HT1080 (cell line): ENCODE measurements around the gene MAP2K7. TPM values are rescaled to one million over a fixed set of nuclear protein-coding genes. Genes with fewer than 3 reads are reported as not detected.

Experiments
- DNase-seq: peaks from one replicate; pipeline ENCODE4 v3.0.0-alpha.2; 2015; ENCODE audit warnings: low read depth
- total RNA-seq: library from RNA; depleted of rRNA; stranded (reverse); fragments of >200 nt; shearing (Covaris generic); gene quantifications from 2 replicates; pipeline ENCODE4 v1.2.3, GENCODE V29; 2014

MAP2K7 gene
- total RNA-seq, 1 experiment from 2014 or later: 22.0 TPM

DNA sequence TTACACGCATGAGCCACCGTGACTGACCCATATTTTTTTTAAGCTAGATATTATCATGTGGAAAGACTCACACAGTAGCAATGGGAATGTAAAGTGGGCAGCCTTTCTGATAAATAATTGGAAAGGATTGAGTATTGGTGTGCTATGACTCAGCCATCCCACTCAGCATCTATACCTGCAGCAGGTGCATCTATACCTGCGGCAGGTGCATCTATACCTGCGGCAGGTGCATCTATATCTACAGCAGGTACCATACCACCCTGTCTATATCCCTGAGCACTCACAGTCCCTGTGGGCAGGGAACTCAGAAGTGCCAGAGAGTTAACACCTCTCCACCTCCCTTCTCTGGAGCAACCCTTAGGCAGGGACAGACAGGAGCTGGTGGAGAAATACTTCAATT, 20.6 kb upstream of the MAP2K7 start:
- DNase-seq: no peak

DNA sequence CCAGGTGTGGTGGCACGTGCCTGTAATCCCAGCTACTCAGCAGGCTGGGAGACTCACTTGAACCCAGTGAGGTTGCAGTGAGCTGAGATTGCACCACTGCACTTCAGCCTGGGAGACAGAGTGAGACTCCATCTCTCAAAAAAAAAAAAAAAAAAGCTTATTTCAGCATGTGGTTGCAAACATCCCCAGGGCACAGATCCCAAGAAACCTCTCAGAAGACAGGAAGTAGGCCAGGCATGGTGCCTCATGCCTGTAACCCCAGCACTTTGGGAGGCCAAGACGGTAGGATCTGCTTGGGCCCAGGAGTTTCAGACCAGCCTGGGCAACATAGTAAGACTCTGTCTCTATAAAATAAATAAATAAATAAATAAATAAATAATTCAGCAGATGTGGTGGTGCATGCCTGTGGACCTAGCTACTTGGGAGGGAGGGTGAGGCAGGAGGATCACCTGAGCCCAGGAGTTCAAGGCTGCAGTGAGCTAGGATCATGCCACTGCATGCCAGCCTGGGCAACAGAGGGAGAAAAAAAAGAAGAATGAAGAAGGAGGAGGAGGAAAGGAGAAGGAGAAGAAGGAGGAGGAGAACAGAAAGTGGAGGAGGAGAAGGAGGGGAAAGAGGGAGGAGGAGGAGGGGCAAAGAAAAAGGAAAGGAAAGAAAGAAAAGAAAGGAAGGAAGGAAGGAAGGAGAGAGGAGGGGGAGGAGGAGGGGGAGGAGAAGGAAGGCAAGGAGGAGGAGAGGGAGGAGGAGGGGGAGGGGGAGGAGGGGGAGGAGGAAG, 19.7 kb upstream of the MAP2K7 start:
- peak; percentile 50 for DNase-seq

DNA sequence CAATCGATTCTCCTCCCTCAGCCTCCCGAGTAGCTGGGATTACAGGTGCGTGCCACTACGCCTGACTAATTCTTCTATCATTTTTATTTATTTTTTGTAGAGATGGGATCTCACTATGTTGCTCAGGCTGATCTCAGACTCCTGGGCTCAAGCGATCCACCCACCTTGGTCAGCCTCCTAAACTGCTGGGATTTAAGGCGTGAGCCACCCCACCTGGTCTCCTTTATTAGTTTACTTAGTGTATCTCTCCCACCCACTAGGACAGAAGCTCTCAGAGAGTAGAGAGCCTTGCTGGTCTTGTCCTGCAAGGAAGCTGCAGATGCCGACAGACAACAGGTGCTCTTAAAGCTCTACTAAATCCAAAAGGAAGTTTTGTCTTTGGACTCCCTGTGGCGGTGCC, 17.9 kb upstream of the MAP2K7 start:
- no peak for DNase-seq

DNA sequence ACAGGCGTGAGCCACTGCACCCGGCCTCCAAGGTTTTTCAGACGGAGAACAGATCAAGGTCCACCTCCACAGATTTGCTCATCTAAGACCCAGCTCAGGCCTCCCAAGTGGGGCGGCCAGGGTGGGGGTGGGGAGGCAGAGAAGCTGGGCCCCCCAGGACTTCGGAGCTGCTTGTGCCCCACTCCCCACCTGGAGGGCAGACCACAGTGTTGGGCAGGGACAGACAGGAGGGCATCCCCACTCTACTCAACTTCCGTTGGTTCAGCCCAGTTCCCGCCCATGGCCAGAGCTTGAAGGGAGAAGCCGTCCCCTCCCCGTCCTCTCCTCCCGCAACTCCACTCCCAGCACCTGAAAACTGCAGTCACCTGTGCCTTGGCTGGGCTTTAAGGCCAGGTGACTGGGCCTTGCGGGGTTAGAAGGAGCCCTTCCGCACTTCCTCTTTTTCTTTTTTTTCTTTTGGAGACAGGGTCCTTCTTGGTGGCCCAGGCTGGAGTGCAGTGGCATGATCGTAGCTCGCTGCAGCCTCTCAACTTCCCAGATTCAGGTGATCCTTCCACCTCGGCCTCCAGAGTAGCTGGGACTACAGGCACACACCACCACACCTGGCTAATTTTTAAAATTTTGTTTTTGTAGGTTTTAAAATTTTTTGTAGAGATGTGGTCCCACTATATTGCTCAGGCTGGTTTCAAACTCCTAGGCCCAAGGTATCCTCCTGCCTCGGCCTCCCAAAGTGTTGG, 16.1 kb upstream of the MAP2K7 start:
- DNase-seq: no peak

DNA sequence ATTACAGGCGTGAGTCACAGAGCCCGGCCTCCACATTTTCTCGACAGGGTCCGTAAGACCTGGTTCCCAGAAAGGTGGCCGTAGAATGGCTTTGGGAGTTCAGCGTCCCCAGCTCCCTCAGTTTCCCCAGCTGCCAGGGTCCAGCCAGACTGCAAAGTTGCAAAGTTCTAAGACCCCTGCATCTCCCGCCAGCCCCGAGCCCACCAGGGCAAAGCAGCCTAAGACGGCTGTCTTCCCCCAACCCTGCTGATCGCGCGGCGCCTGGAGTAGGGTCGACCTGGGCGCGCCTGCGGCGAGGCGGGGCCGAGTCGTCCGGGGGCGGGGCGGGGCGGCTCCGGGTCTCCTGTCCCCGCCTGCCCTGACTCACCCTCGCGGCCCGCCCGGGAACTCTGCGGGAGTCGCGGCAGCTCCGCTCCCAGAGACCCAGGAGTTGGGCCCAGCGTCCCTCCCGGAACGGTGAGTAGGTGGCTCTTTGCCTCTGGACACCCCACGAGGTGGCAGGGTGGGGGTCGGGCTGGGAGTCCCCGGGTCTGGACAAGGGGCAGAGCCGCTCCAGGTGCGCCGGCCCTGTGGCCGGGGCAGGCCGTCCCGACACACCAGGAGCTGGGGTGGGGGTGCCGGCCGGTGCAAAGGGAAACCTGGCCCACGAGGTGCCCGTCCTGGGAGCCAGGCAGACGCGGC, 15.4 kb upstream of the MAP2K7 start, which contains the start of gene LRRC8E:
LRRC8E (plus strand) TSS at position 366 of the 681 bp plus-strand sequence. CDS start 7,094 bp downstream, outside the sequence.
- DNase-seq: peak; percentile 63

DNA sequence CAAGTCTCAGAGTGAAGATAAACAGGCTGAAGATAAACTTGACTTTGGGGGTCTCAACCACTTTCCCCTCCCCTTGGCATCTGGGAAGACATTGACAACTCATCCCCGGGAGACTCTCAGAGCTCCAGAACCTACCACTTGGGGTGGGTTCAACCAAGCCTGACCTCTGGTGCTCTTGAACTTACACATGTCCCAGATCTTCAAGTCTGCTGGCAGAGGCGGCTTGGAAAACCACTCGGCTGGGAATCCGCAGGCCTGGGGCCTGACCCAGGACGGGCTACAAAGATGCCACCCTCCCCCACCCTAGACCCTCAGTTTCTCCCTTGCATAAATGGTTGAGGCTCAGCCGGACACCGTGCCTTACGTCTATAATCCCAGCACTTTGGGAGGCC, 14.9 kb upstream of the MAP2K7 start:
- no peak for DNase-seq

DNA sequence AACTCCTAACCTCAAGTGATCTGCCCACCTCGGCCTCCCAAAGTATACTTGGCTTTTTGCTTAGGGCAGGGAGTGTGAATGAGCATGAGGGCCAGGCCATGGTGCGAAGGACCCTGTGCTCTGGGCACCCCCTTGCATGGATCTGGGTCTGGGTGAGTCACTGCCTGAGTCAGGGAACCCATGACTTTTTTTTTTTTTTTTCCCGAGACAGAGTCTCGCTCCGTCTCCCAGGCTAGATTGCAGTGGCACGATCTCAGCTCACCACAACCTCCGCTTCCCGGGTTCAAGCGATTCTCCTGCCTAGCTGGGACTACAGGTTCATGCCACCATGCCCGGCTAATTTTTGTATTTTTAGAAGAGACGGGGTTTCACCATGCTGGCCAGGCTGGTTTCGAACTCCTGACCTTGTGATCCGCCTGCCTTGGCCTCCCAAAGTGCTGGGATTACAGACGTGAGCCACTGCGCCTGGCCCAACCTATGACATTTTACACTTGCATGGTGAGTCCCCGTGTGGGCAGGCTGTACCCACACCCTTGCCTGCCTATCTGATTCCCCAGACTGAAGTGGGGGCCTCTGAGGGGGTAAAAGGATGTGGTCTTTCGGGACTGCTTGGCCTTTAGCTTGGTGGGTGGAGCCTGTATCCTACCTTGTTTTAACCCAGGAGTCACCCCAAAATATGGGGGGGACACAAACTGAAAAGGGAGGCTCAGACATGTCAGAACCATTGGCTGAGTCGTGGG, 10.1 kb upstream of the MAP2K7 start:
- DNase-seq: peak; percentile 75

DNA sequence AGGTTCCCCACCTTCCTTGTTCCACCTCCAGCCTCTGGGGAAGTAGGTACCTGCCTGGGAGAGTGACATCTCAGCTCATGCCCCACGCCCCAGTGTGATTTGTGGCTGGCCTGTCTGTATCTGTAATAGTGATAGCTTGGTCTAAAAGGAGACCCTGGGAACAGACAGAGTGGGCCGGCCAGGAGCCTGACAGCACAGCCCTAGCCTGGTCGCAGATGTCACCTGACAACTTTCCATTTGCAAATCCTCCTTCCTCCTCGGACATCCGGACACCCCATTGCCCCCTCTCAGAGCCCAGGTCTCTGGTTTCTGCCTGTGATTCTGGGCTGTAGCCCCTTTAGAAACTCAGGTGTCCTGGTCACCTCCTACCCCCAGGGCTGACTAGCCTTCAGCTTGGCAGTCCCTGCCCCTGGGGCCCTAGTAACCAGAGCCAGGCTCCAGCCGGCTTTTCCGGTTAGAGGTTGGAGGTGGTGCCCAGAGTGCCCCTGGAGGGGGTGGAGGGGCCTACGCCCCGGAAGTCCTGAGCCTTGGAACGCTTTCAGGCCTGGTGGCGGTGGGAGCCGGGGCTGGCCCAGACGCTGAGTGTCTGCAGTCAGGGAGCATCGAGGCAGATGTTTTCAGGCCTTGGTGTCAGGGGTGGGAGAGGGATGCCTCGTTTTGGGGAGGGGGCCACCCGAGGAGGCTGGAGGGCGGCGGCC, 8.9 kb upstream of the MAP2K7 start:
- DNase-seq: no peak

DNA sequence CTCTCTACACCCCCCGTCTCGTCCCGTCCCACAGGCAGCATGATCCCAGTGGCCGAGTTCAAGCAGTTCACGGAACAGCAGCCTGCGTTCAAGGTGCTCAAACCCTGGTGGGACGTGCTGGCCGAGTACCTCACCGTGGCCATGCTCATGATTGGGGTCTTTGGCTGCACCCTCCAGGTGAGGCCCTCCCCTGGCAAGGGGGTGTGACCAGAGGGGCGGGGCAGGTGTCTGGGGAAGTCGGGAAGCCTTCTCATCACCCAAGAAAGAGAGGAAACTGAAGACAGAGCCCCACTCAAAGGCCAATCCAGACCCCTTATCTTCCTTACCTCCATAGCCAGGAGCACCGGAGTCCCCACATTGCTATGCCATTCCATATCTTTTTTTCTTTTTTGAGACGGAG, 8.1 kb upstream of the MAP2K7 start:
- DNase-seq: no peak

DNA sequence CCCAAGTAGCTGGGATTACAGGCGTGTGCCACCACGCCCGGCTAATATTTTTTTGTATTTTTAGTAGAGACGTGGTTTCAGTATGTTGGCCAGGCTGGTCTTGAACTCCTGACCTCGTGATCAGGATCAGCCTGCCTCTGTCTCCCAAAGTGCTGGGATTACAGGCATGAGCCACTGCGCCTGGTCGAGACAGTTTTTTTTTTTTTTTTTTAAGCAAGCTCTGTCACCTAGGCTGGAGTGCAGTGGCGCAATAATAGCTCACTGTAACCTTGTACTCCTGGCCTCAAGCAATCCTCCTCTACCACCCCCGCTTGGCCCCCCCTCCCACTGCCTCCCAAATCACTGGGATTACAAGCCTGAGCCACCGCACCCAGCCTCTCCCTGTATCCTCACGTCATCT, 6.4 kb upstream of the MAP2K7 start:
- no peak for DNase-seq

DNA sequence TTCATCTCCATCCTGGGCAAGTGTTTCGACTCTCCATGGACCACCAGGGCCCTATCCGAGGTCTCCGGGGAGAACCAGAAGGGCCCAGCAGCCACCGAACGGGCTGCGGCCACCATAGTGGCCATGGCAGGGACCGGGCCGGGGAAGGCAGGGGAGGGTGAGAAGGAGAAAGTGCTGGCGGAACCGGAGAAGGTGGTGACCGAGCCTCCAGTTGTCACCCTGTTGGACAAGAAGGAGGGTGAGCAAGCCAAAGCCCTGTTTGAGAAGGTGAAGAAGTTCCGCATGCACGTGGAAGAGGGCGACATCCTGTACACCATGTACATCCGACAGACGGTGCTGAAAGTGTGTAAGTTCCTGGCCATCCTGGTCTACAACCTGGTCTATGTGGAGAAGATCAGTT, 4.7 kb upstream of the MAP2K7 start:
- DNase-seq: no peak

DNA sequence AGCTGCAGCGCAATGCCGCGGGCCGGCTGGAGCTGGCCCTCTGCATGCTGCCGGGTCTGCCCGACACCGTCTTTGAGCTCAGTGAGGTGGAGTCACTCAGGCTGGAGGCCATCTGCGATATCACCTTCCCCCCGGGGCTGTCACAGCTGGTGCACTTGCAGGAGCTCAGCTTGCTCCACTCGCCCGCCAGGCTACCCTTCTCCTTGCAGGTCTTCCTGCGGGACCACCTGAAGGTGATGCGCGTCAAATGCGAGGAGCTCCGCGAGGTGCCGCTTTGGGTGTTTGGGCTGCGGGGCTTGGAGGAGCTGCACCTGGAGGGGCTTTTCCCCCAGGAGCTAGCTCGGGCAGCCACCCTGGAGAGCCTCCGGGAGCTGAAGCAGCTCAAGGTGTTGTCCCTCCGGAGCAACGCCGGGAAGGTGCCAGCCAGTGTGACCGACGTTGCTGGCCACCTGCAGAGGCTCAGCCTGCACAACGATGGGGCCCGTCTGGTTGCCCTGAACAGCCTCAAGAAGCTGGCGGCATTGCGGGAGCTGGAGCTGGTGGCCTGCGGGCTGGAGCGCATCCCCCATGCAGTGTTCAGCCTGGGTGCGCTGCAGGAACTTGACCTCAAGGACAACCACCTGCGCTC, 3.8 kb upstream of the MAP2K7 start:
- DNase-seq: no peak

DNA sequence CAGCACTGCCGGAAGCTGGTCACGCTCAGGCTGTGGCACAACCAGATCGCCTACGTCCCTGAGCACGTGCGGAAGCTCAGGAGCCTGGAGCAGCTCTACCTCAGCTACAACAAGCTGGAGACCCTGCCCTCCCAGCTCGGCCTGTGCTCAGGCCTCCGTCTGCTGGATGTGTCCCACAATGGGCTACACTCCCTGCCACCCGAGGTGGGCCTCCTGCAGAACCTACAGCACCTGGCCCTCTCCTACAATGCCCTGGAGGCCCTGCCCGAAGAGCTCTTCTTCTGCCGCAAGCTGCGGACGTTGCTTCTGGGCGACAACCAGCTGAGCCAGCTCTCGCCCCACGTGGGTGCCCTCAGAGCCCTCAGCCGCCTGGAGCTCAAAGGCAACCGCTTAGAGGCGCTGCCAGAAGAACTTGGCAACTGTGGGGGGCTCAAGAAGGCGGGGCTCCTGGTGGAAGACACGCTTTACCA, 3.2 kb upstream of the MAP2K7 start:
- no peak for DNase-seq

DNA sequence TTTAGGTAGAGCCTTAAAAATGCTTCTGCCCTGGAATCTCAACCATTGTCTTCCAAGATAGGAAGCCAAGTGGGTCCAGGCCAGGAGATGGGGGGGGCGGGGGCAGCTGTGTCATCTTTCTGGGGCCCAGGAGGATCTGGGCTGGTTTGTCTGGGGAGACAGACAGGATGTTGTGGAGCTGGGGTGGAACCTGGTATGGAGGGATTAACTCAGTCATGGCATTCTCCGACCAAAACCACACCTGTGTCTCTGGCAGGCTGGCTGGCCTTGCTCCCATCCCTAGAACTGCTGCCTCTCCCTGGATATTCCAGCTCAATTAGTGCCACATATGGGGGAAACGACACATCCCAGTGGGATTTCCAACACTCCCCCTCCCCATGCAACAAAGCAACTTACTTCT, 2.7 kb upstream of the MAP2K7 start:
- no peak for DNase-seq

DNA sequence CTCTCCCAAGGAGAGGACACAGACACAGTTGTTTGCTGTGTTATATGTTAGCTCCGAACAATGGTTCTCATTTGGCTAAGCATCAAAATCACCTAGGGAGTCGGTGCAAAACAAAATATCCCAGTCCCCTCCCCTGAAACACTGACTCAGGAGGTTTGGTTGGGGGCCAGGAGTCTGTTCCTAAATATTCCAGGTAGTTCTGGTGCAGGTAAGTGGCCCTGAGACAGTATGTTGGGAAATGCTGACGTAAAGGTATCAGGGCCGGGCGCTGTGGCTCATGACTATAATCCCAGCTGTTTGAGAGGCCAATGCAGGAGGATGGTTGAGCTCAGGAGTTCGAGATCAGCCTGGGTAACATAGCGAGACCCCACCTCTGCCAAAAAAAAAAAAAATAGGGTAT, 2.3 kb upstream of the MAP2K7 start:
- DNase-seq: no peak

DNA sequence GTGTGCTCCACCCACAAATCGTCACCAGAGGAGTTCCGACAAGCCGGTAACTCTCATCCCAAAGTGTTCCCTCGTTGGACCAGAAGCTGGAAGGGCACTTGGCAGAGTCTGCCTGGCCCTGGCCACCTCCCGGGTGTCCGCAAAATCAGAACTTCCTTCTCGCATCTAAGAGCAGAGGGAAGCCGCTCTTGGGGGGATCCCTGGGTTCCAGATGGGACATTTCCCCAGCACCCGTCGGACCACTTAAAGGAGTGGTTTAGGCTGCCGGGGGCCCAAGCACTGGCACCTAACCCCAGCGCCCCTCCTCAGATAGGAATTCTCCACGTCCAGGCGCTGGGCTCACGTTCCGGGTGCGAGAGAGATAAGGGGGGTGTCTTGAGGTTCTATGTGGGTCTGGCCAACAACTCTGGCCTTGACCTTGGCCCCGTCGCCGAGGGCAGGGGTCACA, 857 bp upstream of the MAP2K7 start:
- no peak for DNase-seq

DNA sequence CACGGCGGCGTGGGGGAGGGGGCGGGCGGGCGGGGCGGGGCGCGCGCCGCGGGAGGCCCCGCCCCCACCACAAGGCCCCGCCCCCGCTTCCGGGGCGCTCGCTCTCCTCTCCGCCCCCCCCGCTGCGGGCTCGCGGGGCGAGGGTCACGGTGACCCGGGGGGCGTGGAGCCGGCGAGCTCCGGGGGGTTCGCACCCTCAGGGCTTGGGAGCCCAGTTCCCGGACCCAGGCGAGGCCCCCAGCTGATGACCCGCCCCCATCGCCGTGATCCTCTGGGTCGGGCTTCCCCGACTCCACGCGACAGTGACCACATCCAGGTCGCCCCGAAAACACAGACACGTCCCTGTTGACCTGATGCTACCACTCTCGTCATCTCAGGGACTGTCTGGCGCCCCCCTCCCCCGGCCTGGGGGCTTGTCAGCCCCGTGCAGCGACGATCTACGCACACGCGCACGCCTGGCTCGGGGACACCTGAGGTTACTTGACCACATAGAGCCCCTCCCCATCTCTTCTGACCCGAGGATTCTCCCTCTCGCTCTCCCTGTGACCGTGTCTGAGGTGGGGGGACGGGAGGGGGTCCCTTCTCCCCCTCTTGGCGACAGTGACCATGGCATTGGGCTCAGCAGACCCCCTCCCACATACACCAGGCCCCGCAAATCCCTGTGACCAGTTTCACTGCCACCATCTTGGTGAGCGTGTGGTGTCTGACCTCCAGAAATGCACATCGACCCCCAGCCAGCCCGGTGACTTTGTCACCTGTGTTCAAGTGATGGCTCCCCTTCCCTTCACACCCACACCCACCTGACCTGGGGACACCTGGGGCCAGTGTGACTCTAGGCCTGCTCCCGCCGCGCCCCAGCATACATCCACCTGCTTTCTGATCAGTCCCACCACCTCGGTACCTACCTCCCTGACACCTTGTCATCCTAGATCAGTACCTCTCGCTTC, 670 bp downstream of the MAP2K7 start:
- DNase-seq: no peak

DNA sequence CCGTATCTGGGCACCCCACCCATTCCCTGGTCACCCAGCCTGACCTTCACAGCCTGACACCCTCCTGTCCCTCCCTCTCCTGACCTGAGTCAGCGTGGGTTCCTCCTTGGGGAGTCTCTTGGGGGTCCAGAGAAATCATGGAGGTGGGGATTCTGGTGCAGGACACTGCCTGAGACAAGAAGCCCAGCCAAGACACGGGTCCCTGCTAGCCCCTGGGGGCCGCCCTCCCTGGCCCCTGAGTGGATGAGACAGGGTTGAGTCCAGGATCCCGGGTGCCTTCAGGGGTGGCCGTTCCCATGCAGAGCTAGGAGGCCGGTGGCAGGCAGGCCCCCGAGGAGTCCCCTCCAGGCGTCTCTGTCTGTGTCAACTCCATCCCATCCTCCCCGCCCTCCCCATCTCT, 1.6 kb downstream of the MAP2K7 start:
- no peak for DNase-seq

DNA sequence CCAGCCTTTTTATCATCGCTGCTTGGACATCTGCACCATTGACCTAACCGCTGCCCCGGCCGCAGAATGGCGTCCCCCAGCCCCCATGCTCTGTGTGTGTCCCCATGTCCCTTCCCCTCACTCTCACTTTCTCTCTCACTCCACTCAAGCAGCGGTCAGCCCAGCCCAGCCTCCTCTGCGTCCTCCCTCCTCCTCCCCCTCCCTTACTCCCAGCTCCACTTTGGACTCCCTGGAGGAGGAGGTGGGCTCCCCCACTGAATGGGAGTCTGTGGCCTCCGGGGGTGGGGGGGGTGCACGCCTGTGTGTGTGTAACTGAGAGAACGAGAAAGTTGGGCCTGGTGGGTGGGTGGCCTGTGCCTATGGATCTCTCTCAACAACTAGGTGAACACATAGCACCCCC, 2.2 kb downstream of the MAP2K7 start:
- DNase-seq: no peak
